GM19455 (cell line): ENCODE measurements around the gene PERCC1.

ENCODE experiments used
- ATAC-seq: cut with Tn5 transposase; IDR thresholded peaks from one replicate; pipeline ENCODE4 v1.9.1; 2021; ENCODE audit not compliant: unreplicated experiment

PERCC1 gene

GRCh38 chr16:1408171-1408837 is 22.6 kb upstream of the PERCC1 start:
- ATAC-seq: peak; percentile 58

- no peak for ATAC-seq
Observed at GRCh38 chr16:1412847-1413246, 18.0 kb upstream of the PERCC1 start.

GRCh38 chr16:1413684-1414531 is 17.0 kb upstream of the PERCC1 start:
- ATAC-seq: peak; percentile 42

- peak; percentile 43 for ATAC-seq
Observed at GRCh38 chr16:1414532-1415260, 16.2 kb upstream of the PERCC1 start, which contains the start of gene UNKL. Gene UNKL (minus strand): TSS chr16:1414704. CDS start chr16:1414691, 13 bp downstream.

GRCh38 chr16:1416521-1416941 is 14.3 kb upstream of the PERCC1 start:
- no peak for ATAC-seq

GRCh38 chr16:1420111-1420539 is 10.8 kb upstream of the PERCC1 start:
- ATAC-seq: peak; percentile 14

GRCh38 chr16:1422076-1422475 is 8.8 kb upstream of the PERCC1 start:
- ATAC-seq: no peak

- ATAC-seq: no peak
Observed at GRCh38 chr16:1424028-1424427, 6.8 kb upstream of the PERCC1 start.

GRCh38 chr16:1425616-1426370 is 5.1 kb upstream of the PERCC1 start:
- ATAC-seq: no peak

- no peak for ATAC-seq
Observed at GRCh38 chr16:1426734-1427471, 4.0 kb upstream of the PERCC1 start.

- ATAC-seq: no peak
Observed at GRCh38 chr16:1427473-1428461, 3.1 kb upstream of the PERCC1 start.

- ATAC-seq: no peak
Observed at GRCh38 chr16:1428511-1428910, 2.4 kb upstream of the PERCC1 start.

- ATAC-seq: no peak
Observed at GRCh38 chr16:1429012-1429411, 1.9 kb upstream of the PERCC1 start.

GRCh38 chr16:1429631-1430030 is 1.2 kb upstream of the PERCC1 start:
- ATAC-seq: no peak

- no peak for ATAC-seq
Observed at GRCh38 chr16:1430214-1430758, 592 bp upstream of the PERCC1 start.

GRCh38 chr16:1431497-1432270 is 806 bp downstream of the PERCC1 start:
- ATAC-seq: no peak

GRCh38 chr16:1432388-1433262 is 1.7 kb downstream of the PERCC1 start:
- no peak for ATAC-seq
